Measurements from ENCODE around the gene ZFR2.
"Not testable (repeated sequence)": the region's sequence is repeated elsewhere in the genome, so short reads cannot be mapped to it uniquely, and the experiment has no call there.

Gene ZFR2

DNA sequence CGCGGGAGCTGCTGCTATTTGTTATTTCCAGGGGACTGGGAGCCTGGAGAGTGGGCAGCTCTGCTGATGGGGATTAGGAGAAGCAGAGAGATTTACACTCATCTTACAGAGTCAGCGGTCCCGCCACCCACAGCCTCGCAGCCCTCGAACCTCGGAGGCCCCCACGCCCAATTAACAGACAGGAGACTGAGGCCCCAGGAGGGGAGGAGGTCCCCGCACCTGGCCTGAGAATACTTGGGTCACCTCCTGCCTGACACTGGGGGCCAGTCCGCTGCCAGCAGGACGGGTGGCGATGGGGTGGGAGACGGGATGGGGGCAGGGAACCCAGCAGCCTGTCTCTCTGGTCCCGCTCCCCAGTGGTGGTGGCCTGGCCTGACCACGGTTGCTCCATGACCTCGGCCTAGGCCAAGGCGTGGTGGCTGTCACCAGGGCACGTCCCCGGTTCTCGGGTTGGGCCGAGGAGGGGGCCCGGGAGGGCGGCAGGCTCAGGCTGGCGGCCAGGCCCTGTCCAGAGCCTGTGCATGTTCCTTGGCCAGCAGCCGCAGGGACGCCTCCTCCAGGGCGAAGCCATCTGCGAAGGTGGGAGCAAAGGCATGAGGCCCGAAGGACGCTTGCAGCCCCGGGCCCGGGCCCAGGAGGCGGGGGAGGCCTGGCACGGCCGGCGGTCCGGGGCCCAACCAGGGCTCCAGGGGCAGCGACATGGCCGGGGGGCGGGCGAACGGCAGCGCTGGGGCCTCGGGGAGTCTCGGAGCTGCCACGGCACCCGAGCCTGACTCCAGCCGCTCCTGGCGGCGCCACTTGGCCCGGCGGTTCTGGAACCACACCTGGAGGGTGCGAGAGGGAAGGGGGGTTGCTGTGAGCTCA is 98.5 kb downstream of the ZFR2 start:
- no peak for DNase-seq

DNA sequence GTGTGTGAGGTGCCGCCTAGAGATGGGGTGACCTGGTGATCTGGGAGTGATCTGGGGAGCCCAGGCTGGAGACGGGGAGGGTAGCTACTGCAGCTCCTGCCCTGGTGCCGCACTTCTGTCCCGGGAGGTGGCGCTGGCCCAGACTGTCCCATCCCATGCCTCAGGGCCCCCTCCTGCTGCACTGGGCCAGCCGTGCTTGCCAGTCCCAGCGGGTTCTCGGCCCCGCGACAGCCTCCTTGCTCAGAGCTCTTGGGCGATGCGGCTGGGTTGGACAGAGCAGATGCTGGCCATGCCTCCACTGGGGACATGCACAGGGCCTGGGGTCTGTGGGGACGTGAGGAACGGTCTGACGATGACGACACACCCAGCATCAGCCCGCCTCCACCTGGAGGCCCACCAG is 99.3 kb downstream of the ZFR2 start:
- DNase-seq, result no peak

DNA sequence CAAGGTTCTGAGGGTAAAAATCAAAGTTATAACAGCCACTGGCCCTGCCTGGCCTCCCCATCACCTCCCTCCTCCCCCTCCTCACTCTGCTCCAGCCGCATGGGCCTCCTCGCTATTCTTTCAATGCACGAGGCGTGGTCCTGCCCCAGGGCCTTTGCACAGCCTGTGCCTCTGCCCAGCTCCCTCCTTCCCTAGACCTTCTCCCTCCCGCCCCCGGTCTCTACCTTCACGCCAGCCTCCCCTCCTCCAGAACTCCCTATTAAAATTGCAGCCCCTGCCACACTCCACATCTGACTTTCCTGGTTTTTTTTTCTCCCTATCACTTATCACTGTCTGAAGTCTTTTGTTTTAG is 100.1 kb downstream of the ZFR2 start:
- DNase-seq, result no peak

DNA sequence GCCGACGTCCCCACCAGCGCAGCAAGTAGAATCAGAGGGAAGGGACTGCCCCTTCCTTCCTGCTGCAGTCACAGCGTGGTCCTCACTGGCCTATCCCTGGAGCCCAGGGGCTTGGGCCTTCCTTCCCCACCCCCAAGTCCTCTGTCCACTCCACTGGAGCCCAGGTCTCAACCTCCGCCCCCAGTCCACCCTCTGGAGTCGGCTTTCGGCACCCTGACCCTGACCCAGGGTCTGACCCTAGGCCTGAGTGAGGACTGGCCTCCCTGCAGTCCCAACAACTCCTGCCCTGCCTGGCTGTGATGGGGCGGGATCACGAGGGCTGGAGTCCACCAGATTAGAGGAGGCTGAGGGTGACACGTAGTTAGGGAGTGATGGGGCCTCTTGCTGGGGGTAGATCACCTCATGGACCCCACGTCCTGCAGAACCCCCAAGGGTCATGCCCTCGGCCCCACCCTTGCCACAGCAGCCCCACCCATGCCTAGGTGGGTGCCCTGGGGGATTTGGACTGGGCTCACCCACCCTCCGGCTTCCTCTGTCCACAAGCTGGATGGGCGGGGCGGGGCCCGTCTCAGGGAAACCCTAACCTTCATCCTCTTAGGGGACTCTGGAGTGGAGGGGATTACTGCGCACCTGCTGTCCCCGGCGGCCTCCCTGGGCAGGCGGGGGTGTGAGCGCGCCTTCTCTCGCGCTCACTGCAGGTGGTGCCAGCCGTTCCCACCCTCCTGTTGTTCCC is 100.7 kb downstream of the ZFR2 start:
- DNase-seq, result no peak

DNA sequence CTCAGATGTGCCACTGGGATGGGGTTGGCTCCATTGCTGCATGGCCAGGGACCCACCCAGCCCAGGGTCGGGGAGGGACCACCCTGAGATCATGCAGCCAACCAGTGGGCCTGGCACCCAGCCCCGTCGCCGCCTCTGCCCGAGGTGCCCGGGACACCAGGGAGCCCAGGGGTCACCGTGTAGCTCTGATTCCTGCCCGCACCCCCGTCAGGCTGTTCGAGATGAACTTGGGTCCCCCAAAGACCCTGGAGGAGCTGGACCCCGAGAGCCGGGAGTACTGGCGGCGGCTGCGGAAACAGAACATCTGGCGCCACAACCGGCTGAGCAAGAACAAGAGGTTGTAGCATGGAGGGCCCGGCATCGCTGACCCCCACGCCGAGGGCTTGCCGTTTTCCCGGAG is 101.8 kb downstream of the ZFR2 start:
- no peak for DNase-seq

DNA sequence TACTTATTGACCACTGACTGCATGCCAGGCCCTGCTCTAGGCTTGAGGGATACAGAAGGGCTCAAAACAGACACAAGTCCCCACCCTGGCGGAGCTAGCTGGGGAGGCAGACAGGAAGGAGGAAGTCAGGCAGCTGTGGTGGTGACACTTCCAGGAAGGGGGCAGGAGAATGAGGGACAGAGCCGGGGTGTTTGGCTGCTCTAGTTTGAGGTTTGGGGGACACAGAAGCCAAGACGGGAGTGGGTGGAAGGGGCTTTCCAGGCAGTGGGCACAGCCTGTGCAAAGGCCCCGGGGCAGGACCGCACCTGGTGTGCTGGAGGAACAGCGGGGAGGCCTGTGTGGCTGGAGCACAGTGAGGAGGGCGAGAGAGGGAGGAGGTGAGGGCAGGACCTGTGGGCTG is 102.3 kb downstream of the ZFR2 start:
- no peak for DNase-seq

DNA sequence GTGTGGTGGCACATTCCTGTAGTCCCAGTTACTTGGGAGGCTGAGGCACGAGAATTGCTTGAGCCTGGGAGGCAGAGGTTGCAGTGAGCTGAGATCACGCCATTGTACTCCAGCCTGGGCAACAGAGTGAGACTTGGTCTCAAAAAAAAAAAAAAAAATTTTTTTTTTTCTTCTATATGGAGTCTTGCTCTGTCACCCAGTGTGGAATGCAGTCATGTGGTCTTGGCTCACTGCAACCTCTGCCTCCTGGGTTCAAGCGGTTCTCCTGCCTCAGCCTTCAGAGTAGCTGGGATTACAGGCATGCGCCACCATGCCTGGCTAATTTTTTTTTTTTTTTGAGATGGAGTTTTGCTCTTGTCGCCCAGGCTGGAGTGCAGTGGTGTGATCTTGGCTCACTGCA is 103.1 kb downstream of the ZFR2 start:
- not testable (repeated sequence) for DNase-seq

DNA sequence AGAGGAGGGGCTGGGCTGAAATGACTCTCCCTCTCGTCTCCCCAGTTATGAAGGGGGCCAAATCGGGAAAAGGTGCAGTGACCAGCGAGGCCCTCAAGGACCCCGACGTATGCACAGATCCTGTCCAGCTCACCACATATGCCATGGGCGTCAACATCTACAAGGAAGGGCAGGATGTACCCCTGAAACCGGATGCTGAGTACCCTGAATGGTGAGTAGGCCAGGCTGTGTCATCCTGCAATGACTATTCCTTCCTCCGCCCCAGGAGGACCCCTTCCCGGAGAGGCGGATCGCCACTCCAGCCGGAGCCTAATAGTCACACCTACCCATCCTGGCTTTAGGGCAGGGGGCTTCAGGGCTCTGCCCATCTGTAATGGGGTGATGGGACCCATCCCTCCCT is 103.7 kb downstream of the ZFR2 start:
- no peak for DNase-seq

DNA sequence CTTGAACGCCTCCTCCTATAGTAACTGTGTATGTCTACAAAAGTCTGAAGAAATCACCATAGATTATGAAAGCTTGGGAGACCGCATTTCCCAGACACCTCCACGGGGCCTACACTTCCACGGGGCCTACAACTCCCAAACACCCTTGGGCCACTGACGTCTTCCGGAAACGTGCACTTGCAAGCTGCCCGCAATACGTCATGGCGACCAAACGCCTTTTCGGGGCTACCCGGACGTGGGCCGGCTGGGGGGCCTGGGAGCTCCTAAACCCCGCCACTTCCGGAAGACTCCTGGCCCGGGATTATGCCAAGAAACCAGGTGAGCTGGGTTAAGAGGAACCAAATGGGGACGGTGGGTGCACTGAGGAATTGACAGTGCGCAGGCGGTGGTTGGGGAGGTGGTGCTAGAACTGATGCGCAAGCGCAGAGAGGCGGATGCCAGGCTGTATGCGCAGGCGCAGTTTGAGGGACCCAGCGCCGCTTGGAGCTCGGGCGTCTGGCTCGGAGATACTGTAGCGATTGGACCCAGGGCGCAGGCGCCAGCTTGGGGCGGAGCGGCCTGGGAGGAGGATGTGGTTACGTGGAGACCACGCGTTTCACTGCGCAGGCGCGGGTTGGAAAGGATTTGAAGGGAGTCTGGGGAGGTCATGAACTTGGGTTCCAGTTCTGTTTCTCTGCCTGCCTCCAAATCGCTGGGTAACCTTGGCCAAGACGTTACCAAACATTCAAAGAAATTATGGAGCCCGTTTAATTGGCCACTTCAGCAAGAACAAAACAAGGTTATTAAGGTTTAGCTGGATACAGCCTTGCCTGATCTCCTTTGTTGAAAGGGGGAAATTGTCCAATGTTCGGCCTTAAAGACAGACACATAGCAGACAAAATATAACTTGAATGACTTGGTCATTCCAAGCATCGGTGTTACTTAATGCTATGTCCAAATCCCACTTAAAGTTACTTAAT is 106.1 kb downstream of the ZFR2 start, which contains the start of gene MRPL54:
Gene MRPL54, plus strand, starts transcription at position 182 of the 959 bp plus-strand sequence. Its CDS starts 19 bp downstream, at position 201.
- peak; percentile 99 for DNase-seq

DNA sequence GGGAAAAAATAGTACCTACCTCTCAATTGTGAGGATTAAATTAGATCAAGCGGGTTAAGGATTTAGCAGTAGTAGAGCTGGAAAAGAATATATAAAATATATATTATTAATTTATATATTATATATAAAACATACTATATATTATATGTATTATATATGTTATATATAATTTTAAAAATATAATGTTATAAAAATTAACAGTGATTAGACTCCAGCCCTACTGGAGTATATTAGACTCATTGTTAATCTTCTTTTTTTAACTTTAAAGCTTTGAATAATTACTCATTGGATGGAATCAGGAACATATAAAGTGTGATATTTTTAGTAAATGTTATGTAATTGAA is 106.7 kb downstream of the ZFR2 start:
- DNase-seq, result no peak

DNA sequence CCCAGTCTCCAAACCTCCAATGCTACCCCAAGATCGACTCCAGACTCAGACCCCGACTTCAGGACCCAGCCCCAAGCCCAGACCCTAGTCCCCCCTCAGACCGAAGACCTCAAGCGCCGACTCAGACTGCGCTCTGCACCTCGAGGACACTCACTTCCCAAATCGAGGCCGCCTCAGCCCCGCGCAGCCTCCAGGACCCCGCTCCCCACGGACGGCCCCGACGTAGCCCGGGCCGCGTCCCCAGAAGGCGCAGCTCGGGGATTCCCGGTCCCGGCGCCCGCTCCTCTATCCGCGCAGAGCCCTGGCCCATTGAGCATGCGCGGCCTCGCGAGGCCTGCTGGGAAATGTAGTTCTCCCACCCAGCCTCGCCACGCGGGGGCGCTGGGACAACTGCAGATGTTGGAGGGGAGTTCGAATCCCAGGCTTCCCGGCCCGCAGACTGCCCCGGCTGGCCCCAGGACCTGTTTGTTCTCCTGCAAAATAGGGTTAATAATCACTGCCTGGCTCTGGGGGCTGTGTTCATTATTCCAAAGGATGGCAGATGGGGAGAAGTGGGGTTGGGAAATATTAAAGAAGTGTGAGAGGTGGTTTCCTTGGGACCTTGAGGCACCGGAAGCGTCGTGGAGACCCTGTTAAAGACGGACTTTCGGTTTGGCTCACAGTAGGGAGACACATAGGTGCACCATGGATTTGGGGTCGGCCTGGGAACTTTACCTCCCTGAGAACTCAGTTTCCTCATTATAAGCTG is 107.3 kb downstream of the ZFR2 start, which contains the start of gene APBA3:
Gene APBA3, minus strand, starts transcription at position 311 of the 748 bp plus-strand sequence. CDS start 1,428 bp downstream, outside the sequence.
- peak; percentile 97 for DNase-seq

DNA sequence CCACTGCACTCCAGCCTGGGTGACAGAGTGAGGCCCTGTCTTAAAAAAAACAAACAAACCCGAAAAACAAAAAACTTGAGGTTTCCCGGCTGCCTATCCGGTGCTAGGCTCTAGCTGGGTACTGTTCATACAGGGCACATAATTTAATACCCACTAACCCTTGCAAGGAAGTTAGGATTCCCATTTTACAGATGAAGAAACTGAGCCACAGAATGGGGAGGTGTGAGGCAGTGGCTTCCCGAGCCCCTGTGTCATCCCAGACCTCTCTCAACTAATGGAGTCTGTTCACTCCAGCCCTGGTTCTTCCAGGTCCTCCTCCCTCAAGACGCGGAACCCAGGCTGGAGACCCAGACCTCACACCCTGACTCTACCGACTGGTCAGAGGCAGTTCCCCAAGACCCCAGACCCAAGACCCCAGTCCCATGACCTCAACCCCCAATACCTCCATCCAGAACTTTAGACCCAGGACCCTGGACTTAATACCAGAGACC is 107.9 kb downstream of the ZFR2 start:
- peak; percentile 43 for DNase-seq

DNA sequence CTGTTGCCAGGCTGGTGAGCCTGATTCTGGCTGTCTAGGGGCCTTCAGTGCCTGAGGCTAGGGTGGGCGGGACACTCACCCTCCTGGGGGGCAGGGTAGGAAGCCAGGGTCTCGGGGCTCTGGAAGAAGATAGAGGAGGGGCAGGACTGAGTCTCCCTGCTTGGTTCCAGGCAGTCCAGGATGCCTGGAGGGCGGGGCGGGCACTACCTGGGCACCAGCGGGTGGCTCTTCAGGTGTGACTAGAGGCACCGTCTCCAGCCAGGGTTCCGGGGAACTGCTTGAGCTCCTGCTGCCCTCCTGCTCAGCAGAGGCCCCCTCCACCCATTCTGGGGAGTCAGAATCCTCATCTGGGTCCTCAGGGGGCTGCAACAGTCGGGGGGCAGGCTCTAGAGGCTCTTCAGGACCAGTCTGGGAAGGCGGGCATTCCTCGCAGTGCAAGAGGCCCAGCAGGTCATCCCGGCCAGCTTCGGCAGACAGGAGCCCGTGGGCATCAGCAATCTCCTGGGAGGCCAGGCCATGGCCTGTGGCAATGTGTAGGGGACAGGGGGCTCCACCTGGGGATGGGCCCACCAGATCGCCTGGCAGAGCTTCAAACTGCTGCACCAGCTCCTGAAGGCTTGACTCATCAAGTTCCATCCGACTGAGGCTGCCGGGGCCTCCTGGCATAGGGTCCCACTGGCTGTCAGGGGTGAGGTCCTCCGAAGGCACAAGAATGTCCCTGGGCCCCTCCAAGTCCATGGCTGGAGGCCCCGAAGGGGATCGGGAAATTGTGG is 109.2 kb downstream of the ZFR2 start:
- DNase-seq, result no peak

DNA sequence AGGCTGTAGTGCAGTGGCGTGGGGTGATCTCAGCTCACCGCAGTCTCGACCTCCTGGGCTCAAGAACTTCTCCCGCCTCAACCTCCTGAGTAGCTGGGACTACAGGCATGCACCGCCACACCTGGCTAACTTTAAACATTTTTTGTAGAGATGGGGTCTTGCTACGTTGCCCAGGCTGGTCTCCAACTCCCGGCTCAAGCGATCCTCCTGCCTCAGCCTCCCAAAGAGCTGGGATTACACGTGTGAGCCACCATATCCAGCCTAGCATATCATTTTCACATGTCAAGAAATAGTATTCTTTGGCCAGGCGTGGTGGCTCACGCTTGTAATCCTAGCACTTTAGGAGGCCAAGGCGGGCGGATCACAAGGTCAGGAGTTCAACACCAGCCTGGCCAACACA is 110.5 kb downstream of the ZFR2 start:
- not testable (repeated sequence) for DNase-seq

DNA sequence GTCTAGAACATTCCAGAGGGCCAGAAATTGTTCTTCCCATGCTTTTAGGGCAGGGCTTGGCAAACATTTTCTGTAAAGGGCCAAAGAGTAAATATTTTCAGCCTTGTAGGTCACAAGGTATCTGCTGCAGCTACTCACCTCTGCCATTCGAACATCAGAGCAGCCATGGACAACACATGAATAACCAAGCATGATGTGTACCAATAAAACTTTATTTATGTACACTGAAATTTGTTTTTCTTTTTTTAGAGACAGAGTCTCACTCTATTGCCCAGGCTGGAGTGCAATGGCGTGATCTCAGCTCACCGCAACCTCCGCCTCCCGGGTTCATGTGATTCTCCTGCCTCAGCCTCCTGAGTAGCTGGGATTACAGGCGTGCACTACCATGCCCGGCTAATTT is 111.1 kb downstream of the ZFR2 start:
- not testable (repeated sequence) for DNase-seq
